Measurements from ENCODE around the gene ICAM1.

The ICAM1 gene

DNA sequence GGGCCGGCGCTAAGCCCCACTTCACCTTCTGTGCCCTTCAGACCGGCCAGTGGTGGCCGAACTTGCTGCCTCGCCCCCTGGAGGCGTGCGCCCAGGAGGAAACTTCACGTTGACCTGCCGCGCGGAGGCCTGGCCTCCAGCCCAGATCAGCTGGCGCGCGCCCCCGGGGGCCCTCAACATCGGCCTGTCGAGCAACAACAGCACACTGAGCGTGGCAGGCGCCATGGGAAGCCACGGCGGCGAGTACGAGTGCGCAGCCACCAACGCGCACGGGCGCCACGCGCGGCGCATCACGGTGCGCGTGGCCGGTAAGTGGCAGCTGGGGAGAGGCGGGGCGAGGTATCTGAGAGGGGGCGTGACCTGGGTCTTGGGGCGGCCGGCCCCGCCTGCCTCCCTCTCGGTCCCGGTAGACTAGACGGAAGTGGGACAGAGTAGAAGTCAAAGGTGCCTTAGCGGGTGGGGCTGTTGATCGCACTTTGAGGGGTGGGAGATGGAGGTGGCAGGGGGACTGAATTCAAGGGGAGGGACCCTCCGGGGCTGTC, 24.5 kb downstream of the ICAM1 start:
- no peak for DNase-seq

DNA sequence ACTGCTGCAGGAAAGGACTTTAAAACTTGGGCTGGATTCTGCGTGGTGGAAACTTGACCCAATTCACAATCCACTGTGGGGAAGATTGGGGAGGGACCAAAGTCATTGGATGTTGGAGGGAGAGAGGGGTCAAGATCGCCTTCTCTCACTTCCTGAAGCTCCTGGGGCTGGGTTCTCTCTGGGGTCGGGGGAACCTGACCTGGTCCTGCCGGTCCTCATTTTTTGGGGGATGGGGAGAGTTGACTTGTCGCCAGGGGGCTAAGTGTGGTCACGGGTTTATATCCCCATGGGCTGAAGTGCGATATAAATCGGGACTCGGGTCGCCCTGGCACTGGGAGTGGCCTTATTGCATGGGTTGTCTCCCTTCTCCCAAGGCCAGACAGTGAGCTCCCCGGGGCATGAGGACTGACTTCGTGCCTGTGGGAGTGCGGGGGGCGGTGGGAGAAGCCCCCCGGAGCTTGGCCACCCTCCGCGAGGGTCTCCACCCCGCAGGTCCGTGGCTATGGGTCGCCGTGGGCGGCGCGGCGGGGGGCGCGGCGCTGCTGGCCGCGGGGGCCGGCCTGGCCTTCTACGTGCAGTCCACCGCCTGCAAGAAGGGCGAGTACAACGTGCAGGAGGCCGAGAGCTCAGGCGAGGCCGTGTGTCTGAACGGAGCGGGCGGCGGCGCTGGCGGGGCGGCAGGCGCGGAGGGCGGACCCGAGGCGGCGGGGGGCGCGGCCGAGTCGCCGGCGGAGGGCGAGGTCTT, 25.1 kb downstream of the ICAM1 start:
- DNase-seq = no peak

DNA sequence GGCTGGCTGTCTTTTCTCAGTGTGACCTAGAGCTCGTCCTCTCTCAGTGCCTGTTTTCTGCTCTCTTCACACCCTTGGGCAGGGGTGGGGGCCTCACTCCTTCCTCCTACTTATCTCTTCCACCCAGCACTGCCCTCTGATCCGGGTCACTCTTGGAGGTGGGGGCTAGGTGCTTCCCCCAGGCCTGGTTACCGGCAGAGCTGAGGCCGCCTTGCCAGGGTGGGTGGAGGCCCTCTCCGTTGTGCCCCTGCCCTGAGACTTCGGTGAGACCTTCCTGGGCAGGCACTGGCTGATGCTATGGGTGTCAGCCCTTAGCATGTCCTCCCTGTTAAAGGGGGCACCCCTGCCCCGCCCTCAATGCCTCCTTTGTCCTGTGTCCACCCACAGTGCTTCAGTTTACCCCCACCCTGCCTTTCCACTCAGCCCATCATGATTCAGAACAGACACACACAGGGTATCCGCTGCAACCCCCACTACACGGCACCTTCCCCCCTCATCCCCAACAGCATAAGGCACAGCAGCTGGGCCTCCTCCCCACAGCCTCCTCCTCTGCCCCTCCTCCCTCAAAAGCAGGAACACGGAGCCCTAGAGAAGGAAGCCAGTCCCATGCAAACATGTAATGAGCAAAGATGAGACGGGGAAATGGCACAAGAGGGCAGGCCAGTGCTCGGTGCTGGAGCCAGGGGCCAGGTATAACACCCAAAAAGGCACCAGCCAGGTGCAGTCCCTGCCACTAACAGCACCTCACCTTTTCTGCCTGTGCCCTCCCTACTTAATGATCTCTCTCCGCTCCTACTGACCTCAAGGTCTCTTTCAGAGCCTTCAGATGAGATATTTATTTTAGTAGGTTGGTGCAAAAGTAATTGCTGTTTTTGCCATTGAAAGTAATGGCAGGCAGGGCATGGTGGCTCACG, 28.9 kb downstream of the ICAM1 start:
- no peak for DNase-seq

DNA sequence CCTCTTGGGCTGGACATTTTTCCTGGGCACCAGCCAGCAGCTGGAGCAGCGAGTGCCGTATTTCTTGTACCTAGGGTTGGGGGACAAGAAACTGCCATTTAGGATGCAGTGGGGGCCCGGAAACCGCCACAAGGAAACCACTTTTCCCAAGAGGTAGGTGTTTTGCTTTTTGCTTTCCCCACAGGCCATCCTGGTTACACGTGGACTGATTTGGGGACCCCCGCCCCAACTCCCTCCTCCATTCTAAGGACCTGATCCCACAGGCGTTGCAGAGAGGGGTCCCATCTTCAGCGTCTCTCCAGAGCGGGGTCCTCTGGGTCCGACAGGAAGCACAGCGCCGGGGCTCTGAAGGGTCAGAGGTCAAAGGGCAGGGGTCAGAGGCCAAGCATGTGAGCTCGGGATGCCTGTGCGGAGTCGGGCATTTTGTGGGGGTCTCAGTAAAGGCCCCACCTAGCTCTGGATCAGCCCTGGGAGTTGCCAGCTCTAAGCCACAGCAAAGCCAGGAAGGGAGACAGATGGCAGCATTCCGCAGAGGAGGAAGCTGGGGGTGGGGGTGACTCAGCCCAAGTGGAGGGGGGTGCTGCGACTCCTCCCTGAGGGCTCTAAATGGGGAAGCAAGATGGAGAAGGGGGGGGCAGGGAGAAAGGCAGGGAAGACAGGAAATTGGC, 34.4 kb downstream of the ICAM1 start:
- DNase-seq = no peak

GRCh38 chr19:10306327-10306726, 35.4 kb downstream of the ICAM1 start:
- no peak for DNase-seq

GRCh38 chr19:10309423-10309822, 38.5 kb downstream of the ICAM1 start, which contains the start of gene ZGLP1:
Gene ZGLP1 (minus strand): TSS chr19:10309815.
- DNase-seq = no peak

DNA sequence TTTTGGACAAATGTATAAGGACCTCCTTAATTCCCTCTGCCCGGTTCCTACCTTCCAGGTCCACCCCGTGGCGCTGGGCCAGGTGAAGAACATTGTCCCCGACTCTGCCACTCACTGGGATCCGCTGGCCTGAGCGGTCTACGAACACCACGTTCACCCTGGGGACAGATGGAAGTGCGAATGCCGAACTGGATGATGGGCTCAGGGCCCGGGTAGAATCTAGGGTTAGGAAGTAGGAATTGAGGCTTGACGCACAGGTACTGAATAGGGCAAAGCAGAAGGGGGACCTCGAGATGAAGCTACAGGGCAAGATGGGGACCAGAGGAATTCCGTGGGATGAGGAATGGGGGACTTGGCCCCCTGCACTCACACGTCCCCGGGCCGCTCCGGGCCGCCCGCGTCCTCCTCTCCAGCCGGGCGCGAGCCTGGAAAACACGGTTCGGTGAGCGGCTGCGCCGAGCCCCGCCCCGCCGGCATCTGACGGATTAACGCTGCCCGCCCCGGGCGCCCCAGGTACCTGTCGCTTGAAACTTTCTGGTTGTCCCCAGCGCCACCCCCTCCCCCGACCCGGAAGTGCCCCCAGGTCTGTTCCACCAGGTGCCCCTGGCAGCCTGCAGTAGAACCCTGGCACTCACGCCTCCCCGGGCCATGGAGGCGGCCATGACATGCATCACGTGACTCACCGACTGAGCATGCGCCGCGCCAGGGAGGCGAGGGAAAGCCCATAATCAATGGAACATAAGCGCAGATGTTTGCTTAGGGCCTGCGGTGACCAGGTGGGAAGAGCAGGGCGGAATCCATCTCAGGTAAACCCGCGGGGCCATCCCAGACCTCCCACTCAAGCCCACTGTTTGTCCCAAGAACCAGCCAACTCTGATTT, 44.7 kb downstream of the ICAM1 start, which contains the start of gene FDX2:
FDX2 (minus strand) TSS at position 681 of the 880 bp plus-strand sequence; CDS start at position 662, 19 bp downstream.
- DNase-seq = peak; percentile 87

DNA sequence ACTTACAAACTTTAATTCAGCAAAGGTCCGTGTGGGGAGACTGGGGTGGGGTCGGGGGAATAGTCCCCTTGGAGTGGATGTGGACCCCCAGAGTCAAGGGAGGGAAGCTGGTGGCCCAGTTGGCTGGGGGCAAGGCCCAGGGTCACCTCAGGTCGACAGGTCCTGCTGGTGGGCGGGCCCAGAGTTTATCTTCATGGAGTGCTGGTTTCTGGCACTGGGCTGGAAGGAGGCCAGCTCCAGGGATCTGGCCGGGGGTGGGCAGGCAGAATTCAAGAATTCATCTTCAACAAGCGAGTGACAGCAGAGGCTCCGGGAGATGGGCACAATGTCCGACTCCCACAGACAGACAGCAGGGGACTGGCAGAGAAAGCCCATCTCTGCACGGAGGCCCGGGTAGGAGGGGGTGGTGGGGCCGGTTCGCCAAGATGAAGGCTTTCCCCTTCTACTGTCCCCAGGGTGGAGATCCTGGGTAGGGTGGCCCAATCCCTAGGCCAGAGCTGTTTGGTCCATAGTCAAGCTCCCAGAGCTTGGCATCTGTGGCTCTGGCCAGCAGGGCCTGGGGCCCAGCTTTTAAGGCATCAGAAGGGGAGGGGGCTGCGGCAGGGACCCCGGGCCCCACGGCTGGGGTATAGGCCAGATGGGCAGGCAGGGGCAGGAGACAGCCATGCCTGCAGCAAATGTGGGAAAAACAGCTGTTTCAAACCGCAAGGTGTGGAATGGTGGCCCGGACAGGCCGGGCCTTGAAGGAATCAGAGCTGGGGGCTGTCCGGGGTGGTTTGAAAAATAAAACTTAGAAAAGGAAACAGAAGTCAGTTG, 45.5 kb downstream of the ICAM1 start:
- DNase-seq = no peak

GRCh38 chr19:10317045-10317856, 46.3 kb downstream of the ICAM1 start:
- no peak for DNase-seq

GRCh38 chr19:10317857-10318462, 47.0 kb downstream of the ICAM1 start:
- DNase-seq = no peak

DNA sequence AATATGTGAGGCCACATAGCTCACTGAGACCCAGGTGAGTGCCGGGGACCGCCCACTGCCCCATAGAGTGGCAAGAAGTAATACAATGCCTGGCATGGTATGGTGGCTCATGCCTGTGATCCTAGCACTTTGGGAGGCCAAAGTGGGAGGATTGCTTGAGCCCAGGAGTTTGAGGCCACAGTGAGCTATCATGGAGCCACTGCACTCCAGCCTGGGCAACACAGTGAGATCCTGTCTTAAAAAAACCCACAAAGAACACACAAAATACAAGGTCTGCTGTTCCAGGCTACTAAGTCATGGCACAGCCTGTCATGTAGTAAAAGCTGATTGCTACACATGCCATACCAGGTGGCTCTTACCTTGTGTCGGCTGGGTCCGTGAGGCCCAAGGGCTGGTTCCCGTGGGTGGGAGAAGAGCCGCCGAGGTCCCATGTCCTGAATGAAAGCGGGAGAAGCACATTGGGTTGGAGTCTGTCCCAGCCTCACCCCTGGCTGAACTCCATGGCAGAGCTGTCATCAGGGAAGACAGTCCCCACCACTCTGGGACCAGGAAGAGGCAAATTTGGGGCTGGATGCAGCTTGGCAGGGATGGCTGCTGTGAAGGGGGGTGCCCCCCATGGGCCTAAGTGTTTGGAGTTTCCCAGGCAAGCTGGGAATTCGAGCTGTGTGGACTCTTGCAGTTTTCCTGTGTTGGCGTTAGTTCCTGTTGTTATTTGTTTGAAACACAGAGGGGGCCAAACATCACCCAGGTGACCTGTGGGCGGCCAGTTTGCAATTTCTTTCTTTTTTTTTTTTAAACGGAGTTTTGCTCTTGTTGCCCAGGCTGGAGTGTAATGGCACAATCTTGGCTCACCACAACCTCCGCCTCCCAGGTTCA, 48.1 kb downstream of the ICAM1 start:
- no peak for DNase-seq

DNA sequence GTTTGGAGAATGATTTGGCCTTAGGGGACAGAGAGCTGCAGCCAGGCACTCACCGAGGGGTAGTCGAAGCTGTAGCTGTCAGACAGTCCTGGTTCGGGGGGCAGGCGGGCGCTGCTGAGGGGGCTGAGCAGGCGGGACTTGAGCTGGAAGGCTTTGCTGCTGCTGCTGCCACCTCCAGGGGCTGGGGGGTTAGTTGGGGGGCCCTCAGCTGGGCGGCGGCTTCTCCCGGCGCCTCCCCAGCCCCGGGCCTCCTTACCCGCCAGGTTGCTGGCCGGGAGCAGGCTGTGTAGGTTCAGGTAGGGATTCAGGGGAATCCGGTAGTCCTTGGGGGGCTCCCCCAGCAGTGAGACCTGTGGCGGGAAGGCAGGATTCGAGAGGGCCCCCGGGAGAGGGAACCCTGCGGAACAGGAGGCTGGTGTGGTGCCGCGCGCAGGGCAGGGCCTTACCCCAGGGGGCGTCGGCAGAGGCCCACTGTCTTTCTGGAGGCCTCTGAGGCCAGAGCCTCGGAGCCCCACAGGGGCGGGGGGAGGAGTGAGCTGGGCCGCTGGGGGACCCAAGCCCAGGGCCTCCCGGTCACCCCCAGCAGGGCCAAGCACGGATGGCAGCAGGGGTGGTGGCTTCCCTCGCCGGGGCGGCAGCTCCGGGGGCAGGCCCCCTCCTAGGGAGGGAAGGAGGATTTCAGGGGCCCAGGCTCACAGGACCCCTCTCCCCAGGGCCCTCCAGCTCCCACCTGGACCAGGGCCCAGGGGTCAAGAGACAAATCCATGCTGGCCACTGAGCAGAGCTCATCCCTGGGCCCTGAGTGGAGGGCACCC, 49.9 kb downstream of the ICAM1 start:
- no peak for DNase-seq

DNA sequence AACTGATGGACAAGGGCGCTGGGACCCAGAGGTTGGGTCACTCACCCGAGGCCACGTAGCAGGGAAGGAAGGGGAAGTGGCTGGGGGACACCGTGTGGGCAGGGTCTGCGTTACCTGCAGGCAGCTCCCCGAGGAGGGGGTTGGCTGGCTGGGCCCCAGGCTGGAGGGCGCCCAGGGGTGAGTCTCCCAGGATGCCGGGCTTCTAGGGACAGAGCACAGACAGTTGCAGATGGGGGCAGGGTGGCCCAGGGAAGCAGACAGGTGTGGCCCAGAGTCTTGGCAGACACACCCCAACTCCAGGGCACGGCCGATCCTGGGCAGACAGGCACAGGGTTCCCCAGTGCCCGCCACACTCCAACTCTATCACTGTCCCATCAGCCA, 50.5 kb downstream of the ICAM1 start:
- DNase-seq = no peak

- no peak for DNase-seq
These were observed 51.2 kb downstream of the ICAM1 start for GRCh38 chr19:10321874-10322835.

DNA sequence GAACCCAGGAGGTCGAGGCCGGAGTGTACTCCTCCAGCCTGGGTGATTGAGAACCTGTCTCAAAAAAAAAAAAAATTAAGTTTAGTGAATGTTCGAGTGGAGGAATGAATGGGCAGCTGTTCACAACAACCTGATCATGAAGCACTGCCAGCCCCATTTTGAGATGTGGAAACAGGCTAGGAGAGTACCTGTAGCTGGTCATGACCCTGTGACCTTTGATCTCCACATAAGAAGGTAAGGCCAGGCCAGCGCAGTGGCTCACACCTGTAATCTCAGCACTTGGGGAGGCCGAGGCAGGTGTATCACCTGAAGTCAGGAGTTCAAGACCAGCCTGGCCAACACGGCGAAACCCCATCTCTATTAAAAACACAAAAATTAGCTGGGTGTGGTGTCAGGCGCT, 54.8 kb downstream of the ICAM1 start:
- no peak for DNase-seq

DNA sequence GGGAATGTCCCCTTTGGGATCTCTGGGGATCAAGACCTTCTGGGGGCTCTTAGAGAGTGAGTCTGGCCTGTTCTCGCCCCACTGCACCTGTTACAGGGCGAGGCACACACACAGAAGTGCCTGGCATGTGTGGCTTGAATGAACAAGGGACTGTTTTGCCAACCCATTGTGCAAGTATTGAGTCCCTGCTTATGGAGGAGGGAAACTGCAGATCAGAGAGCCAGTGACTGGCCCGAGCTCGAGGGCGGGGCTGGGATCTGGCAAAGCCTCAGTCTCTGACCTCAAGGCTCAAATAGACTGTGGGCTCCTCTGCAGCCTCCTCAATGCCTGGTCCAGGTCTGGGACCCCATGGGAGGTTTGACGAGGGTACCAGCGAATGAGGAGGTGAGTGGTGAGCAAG, 56.9 kb downstream of the ICAM1 start:
- no peak for DNase-seq
